ENCODE measurements around the gene ANKS3.
A peak's percentile ranks its signal among the peaks of the same experiment; 100 is the strongest.

The ANKS3 gene

GRCh38 chr16:4683255-4684057, 50.6 kb downstream of the ANKS3 start:
- DNase-seq: no peak

GRCh38 chr16:4682616-4683254, 51.3 kb downstream of the ANKS3 start:
- peak in 1 of 2 donors; percentile 24 for DNase-seq

- no peak for DNase-seq
Observed at GRCh38 chr16:4682084-4682591, 51.9 kb downstream of the ANKS3 start.

GRCh38 chr16:4681471-4682083, 52.5 kb downstream of the ANKS3 start:
- DNase-seq: no peak

GRCh38 chr16:4680673-4681470, 53.2 kb downstream of the ANKS3 start:
- no peak for DNase-seq

- DNase-seq: no peak
Observed at GRCh38 chr16:4679850-4680636, 54.0 kb downstream of the ANKS3 start.

GRCh38 chr16:4679156-4679849, 54.8 kb downstream of the ANKS3 start:
- no peak for DNase-seq

- no peak for DNase-seq
Observed at GRCh38 chr16:4678596-4678995, 55.5 kb downstream of the ANKS3 start.

GRCh38 chr16:4677994-4678393, 56.1 kb downstream of the ANKS3 start:
- DNase-seq: no peak

- DNase-seq: no peak
Observed at GRCh38 chr16:4677390-4677789, 56.7 kb downstream of the ANKS3 start.

GRCh38 chr16:4676831-4677230, 57.2 kb downstream of the ANKS3 start:
- DNase-seq: no peak

- peak; percentile 54 to 58 for DNase-seq
Observed at GRCh38 chr16:4675864-4676786, 57.9 kb downstream of the ANKS3 start.

- no peak for DNase-seq
Observed at GRCh38 chr16:4674926-4675530, 59.0 kb downstream of the ANKS3 start.

GRCh38 chr16:4673387-4674046, 60.6 kb downstream of the ANKS3 start:
- no peak for DNase-seq

- no peak for DNase-seq
Observed at GRCh38 chr16:4668313-4668960, 65.6 kb downstream of the ANKS3 start.

GRCh38 chr16:4667203-4667963, 66.7 kb downstream of the ANKS3 start:
- DNase-seq: no peak

- no peak for DNase-seq
Observed at GRCh38 chr16:4666537-4667202, 67.4 kb downstream of the ANKS3 start.

Data from activated CD4-positive, alpha-beta T cell treated with anti-CD3 and anti-CD28 coated beads for 4 hours (primary cell).